Measurements from ENCODE around the gene MS4A7. TPM values are rescaled to one million over a fixed set of nuclear protein-coding genes. Genes with fewer than 3 reads are reported as not detected.
"Not testable (repeated sequence)": the region's sequence is repeated elsewhere in the genome, so short reads cannot be mapped to it uniquely, and the experiment has no call there.

Gene MS4A7
- total and polyA plus RNA-seq, 5 experiments from 2014 or later: 0.12 to 1.3 (median 0.55) TPM; not detected in 1

DNA sequence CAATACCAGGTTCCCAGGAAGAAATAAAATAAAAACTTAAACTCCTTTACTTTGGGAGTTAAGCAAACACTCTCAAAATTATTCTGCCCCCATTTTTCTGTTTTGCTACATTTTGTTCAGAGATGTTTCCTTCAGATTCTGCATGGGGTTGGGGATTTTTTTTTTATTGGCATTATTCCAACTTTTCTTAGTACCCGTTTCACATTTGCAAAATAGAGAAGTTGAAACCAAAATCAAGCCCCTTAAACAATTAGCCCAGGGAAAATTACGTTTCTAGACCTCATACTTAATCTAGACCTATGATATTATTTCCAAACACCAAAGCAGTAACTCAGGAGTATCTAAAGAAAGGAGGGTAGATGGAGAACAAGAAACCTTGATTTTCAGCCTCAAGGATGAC, 20.6 kb upstream of the MS4A7 start:
- Mint-ChIP-seq H3K4me1 (peaks cover 0 to 22% (median 0%) of the 10 kb centered on the region in 4 donors), H3K9me3 (peaks cover 0 to 5% (median 0%) of the 10 kb centered on the region in 9 donors), H3K4me3 (peak overlapping the region in 1 of 10 donors; percentile 20), H3K27ac (peak overlapping the region in 1 of 10 donors; percentile 10), H3K36me3 (peaks cover 0 to 1% (median 0%) of the 10 kb centered on the region in 3 donors), H3K27me3 (peaks cover 0 to 27% (median 6%) of the 10 kb centered on the region in 5 donors)
- no peak for DNase-seq
- no peak for ATAC-seq
- POLR2A ChIA-PET: no interaction called here

DNA sequence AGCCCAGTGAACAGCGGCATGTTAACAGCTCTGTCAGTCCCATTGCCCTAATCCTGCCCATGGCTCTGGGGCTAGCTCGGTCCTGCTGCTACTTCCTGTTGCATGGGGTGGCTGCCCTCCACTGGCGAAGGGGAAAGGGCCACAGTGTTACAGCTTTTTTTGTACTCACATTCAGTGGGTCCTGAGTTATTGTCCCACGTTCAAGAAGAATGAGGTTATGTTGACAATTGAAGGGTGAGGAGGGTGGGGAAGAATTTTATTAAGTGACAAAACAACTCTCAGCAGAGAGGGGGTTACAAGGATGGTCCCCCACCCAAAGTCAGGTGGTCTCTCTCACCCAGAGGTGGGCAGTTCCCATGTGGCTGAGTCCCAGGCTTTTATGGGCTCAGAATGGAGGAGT, 17.7 kb upstream of the MS4A7 start:
- no peak for DNase-seq
- H3K9me3 Mint-ChIP-seq: no peaks in the 10 kb centered on the region
- ATAC-seq: no peak
- POLR2A ChIA-PET: no interaction called here
- peaks cover 2 to 32% (median 11%) of the 10 kb centered on the region in 5 donors for H3K27me3 Mint-ChIP-seq
- H3K4me1 Mint-ChIP-seq: peaks cover 0 to 46% (median 4%) of the 10 kb centered on the region in 4 donors
- no peaks in the 10 kb centered on the region for H3K36me3 Mint-ChIP-seq
- H3K4me3 Mint-ChIP-seq: no peak overlapping the region
- no peak overlapping the region for H3K27ac Mint-ChIP-seq

DNA sequence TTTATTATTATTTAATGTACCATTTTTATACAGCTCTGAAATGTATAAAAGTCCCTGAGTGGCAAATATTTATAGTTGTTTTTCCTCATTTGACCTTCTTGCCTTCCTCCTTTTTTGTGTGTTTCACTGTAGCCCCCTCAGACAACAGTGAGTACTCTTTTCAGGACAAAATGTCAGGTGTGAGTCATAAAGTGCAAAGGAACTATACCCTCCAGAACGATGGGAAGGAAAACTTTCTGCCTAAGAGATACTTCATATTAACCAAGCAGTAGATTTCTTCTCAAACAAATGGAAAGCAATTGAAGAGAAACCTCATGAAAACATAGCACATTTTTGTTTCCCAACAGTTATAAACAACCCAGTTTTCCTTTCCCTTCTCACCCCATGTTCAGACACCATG, 16.1 kb upstream of the MS4A7 start:
- no peak for ATAC-seq

DNA sequence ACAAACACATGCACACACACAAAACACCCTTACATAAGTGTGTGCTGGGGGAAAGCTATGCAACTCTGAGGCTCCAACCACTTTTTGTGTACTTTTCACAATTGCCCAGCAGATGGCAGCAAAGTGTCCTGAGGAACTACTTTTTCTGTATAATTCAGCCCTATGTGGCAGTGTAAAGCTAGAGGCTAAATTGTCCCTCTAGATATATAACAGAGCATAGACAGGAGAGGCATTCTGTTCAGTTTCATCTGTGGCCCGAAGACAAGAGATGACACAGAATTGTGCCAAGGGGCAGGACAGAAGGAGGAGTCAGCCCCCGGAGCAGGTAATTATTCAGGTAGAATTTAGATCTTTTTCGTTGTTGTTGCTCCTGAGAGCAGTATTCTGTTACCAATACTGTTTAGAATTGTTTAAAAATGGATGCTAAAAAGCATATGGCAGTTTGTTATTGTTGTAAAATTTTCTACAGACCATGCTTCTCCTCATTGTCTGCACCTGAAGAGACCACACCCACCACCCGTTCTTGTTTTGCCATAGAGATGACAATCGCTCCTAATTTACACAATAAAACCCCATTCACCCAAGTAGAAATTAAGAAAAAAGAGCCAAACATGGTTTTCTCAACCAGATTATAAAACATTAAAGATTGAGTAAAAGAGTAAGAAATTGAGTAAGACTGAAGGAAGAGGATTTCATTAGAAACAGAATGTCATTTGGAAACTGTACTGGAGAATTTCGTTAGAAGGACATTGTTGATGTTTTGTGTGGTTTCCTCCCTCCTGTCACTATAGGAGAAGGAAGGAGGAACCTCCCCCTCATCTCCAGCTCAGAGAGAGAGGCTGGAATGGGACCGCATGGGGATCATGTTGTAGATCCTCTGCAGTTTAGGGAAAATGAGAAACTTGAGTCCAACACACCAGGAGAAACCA, 14.5 kb upstream of the MS4A7 start:
- H3K36me3 Mint-ChIP-seq: no peaks in the 10 kb centered on the region
- POLR2A ChIA-PET: no interaction called here
- H3K27me3 Mint-ChIP-seq: peaks cover 2 to 23% (median 11%) of the 10 kb centered on the region in 5 donors
- DNase-seq (peak; percentile 7 to 68 (median 46)), ATAC-seq (peak in 1 of 2 donors; percentile 58)
- peak overlapping the region in 2 of 10 donors; percentile 38 to 82 for H3K27ac Mint-ChIP-seq
- H3K4me1 Mint-ChIP-seq: peaks cover 0 to 40% (median 4%) of the 10 kb centered on the region in 4 donors
- H3K4me3 Mint-ChIP-seq: peak overlapping the region in 2 of 10 donors; percentile 11 to 77
- H3K9me3 Mint-ChIP-seq: no peaks in the 10 kb centered on the region

More for the DNA sequence above, 16.1 kb upstream of the MS4A7 start:
- H3K27ac Mint-ChIP-seq: no peak overlapping the region
- POLR2A ChIA-PET: no interaction called here
- peak overlapping the region in 1 of 10 donors; percentile 17 for H3K4me3 Mint-ChIP-seq
- H3K36me3 Mint-ChIP-seq: no peaks in the 10 kb centered on the region
- peaks cover 0 to 46% (median 4%) of the 10 kb centered on the region in 4 donors for H3K4me1 Mint-ChIP-seq
- DNase-seq: no peak
- H3K27me3 Mint-ChIP-seq: peaks cover 2 to 24% (median 11%) of the 10 kb centered on the region in 5 donors
- no peaks in the 10 kb centered on the region for H3K9me3 Mint-ChIP-seq

DNA sequence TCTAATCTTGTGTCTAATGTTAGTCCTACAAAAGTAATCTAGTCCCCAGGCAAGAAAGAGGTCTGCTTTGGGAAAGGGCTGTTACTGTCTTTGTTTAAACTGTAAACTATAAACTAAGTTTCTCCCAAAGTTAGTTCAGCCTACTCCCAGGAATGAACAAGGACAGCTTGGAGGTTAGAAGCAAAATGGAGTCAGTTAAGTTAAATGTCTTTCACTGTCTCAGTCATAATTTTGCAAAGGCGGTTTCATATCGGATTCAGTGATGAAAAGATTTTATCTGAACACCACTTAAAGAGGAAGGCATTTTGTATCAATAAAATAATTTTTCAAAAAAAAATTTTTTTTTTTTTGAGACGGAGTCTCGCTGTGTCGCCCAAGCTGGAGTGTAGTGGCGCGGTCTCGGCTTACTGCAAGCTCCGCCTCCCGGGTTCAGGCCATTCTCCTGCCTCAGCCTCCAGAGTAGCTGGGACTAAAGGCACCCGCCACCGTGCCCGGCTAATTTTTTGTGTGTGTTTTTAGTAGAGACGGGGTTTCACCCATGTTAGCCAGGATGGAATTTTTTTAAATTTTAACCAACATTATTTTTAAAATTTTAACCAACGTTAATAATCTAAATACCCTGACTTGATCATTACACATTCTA, 11.9 kb upstream of the MS4A7 start:
- Mint-ChIP-seq H3K4me1 (peaks cover 0 to 52% (median 4%) of the 10 kb centered on the region in 4 donors), H3K27me3 (peaks cover 4 to 29% (median 10%) of the 10 kb centered on the region in 5 donors)
- POLR2A ChIA-PET, H3K27ac Mint-ChIP-seq, H3K9me3 Mint-ChIP-seq, DNase-seq, H3K36me3 Mint-ChIP-seq, H3K4me3 Mint-ChIP-seq, ATAC-seq: not testable (repeated sequence)

- ATAC-seq (peak in 1 of 2 donors; percentile 11), DNase-seq (no peak)
- H3K4me3 Mint-ChIP-seq: peak overlapping the region in 1 of 10 donors; percentile 7
- no peaks in the 10 kb centered on the region for H3K9me3 Mint-ChIP-seq
- H3K27me3 Mint-ChIP-seq: peaks cover 4 to 25% (median 10%) of the 10 kb centered on the region in 5 donors
- no peaks in the 10 kb centered on the region for H3K36me3 Mint-ChIP-seq
- POLR2A ChIA-PET: no interaction called here
- H3K4me1 Mint-ChIP-seq: peaks cover 0 to 55% (median 4%) of the 10 kb centered on the region in 4 donors
- peak overlapping the region in 1 of 10 donors; percentile 49 for H3K27ac Mint-ChIP-seq
Measured at GRCh38 chr11:60367009-60367408, 11.3 kb upstream of the MS4A7 start.

DNA sequence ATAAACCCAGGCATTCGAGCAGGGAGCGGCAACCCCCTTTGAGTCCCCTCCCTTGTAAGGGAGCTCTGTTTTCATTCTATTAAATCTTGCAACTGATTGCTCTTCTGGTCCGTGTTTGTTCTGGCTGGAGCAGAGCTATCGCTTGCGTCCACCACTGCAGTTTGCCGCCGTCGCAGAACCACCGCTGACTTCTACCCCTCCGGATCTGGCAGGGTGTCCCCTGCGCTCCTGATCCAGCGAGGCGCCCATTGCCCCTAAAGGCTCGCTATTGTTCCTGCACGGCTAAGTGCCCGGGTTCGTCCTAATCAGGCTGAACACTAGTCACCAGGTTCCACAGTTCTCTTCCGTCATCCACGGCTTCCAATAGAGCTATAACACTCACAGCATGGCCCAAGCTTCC, 10.4 kb upstream of the MS4A7 start:
- H3K27me3 Mint-ChIP-seq: peaks cover 4 to 25% (median 10%) of the 10 kb centered on the region in 5 donors
- peak overlapping the region in 1 of 10 donors; percentile 49 for H3K27ac Mint-ChIP-seq
- H3K4me1 Mint-ChIP-seq: peaks cover 0 to 53% (median 4%) of the 10 kb centered on the region in 4 donors
- no peaks in the 10 kb centered on the region for H3K9me3 Mint-ChIP-seq
- H3K4me3 Mint-ChIP-seq: no peak overlapping the region
- ATAC-seq (no peak), DNase-seq (no peak)
- POLR2A ChIA-PET: no interaction called here
- H3K36me3 Mint-ChIP-seq: no peaks in the 10 kb centered on the region

- POLR2A ChIA-PET: no interaction called here
- H3K36me3 Mint-ChIP-seq: no peaks in the 10 kb centered on the region
- peaks cover 0 to 35% (median 0%) of the 10 kb centered on the region in 4 donors for H3K4me1 Mint-ChIP-seq
- no peaks in the 10 kb centered on the region for H3K9me3 Mint-ChIP-seq
- H3K27ac Mint-ChIP-seq: no peak overlapping the region
- no peak for DNase-seq
- no peak overlapping the region for H3K4me3 Mint-ChIP-seq
- peaks cover 2 to 9% (median 6%) of the 10 kb centered on the region in 5 donors for H3K27me3 Mint-ChIP-seq
- no peak for ATAC-seq
Measured at GRCh38 chr11:60370252-60370810, 8.0 kb upstream of the MS4A7 start.

- DNase-seq (no peak), ATAC-seq (no peak)
- Mint-ChIP-seq H3K4me1 (peaks cover 0 to 35% (median 0%) of the 10 kb centered on the region in 4 donors), H3K27me3 (peaks cover 2 to 9% (median 6%) of the 10 kb centered on the region in 5 donors), H3K27ac (peak overlapping the region in 1 of 10 donors; percentile 30), H3K36me3 (no peaks in the 10 kb centered on the region), H3K9me3 (no peaks in the 10 kb centered on the region), H3K4me3 (no peak overlapping the region)
- POLR2A ChIA-PET: no interaction called here
Measured at GRCh38 chr11:60370811-60371298, 7.5 kb upstream of the MS4A7 start.

DNA sequence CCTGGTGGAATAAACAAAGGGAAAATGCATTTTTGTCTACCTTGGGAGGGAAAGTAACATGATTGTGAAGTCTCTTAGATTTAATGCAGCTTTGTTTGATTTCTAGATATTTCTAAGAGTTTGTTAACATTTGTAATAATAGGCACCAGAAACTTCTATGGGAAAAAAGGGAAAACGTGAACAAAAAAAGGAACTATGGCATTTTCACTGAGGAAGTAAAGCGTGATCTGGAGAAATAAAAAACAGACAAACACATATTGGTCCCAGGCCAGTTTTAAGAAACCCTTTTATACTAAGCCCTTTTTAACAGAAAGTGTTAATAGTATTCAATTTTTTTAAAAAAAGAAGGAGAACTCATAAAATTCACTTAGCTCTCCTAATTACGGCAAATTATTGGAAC, 6.9 kb upstream of the MS4A7 start:
- no peak overlapping the region for H3K4me3 Mint-ChIP-seq
- no peaks in the 10 kb centered on the region for H3K9me3 Mint-ChIP-seq
- POLR2A ChIA-PET: no interaction called here
- H3K27ac Mint-ChIP-seq: no peak overlapping the region
- H3K36me3 Mint-ChIP-seq: no peaks in the 10 kb centered on the region
- peaks cover 0 to 10% (median 9%) of the 10 kb centered on the region in 5 donors for H3K27me3 Mint-ChIP-seq
- ATAC-seq (no peak), DNase-seq (no peak)
- peaks cover 0 to 34% (median 0%) of the 10 kb centered on the region in 4 donors for H3K4me1 Mint-ChIP-seq

DNA sequence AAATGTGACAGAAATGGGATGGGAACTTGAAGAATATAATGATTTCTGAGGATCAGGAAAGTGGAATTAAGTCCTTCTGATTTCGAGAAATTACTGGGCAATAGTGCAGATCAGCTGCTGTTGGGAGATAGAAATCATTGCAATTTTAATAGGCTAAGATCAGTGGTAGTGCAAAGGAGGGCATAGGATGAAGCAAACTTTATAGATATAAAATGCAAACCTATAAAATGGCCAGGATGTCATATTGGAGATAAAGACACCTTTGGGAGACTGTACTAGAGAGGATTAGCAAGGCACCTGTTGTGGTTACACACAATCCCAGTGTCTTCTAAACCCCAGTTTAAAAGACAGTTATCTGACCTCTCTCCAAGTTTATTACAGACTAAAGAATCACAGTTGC, 6.5 kb upstream of the MS4A7 start:
- H3K4me1 Mint-ChIP-seq: peaks cover 0 to 38% (median 0%) of the 10 kb centered on the region in 4 donors
- POLR2A ChIA-PET: no interaction called here
- no peak overlapping the region for H3K4me3 Mint-ChIP-seq
- H3K36me3 Mint-ChIP-seq: no peaks in the 10 kb centered on the region
- no peaks in the 10 kb centered on the region for H3K9me3 Mint-ChIP-seq
- no peak for ATAC-seq
- H3K27me3 Mint-ChIP-seq: peaks cover 0 to 13% (median 9%) of the 10 kb centered on the region in 5 donors
- no peak for DNase-seq
- no peak overlapping the region for H3K27ac Mint-ChIP-seq

DNA sequence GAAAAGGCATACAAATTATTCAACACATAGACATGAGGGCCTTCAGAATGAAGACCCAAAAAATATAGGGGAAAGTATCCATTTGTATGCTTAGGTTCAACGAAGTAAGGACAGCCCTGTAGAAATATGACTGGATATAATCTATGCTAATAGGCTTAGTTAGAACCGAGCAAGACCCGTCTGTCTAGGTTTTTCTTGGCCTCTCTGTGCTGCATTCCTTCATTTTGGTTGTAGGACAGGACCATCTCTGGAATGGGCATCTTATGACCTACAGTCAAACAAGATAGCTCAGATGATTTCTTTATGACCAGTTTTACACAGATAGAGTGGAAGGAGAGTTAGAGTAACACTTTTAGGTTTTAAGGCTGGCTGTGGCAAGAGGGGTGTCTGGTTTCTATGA, 5.6 kb upstream of the MS4A7 start:
- no peak for ATAC-seq
- H3K9me3 Mint-ChIP-seq: no peaks in the 10 kb centered on the region
- POLR2A ChIA-PET: no interaction called here
- H3K4me1 Mint-ChIP-seq: peaks cover 0 to 38% (median 0%) of the 10 kb centered on the region in 4 donors
- no peaks in the 10 kb centered on the region for H3K36me3 Mint-ChIP-seq
- no peak overlapping the region for H3K4me3 Mint-ChIP-seq
- peaks cover 0 to 13% (median 9%) of the 10 kb centered on the region in 5 donors for H3K27me3 Mint-ChIP-seq
- no peak overlapping the region for H3K27ac Mint-ChIP-seq
- no peak for DNase-seq
